ENCODE data around the gene SLC7A5. TPM values are rescaled to one million over a fixed set of nuclear protein-coding genes. Genes with fewer than 3 reads are reported as not detected.
"Not testable (repeated sequence)": the region's sequence is repeated elsewhere in the genome, so short reads cannot be mapped to it uniquely, and the experiment has no call there.

The SLC7A5 gene
- total RNA-seq, 2 donors from 2014 or later, result 463 to 508 TPM

DNA sequence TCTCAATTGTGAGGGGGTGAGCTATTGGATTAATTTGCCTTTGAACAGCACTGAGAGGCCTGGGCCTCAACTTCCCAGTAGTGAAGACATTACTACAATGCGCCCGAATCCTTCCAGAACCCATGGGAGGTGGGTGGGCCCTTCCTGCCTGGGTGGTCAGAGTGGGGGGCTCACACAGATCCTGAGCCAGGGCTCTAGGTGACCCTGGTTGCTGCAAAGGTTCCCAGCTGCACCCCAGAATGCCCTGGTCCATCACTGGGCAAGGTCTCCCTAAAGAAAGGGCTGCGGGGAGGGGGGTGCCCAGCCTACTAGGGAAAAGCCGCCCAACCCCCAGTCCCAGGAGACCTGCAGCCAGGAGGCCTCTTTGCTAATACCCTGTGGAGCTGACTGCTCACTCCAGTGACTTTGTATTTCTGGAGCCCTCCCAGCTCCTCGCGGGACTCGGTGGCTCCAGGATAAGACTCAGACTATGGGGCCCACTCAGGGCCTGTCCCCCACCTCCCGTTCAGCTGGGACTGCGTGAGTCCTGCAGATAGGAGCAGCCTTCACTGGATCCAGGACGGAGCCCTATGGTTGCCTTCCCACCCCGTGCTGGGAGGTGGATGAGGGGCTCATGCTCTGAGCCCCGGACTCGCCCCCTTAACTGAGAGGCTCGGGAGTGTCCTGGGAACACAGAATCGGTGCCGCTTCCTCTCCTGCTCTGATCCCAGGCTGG, 40.2 kb downstream of the SLC7A5 start:
- Mint-ChIP-seq H3K4me3 (no peak overlapping the region), H3K27ac (peak overlapping the region; percentile 42), H3K36me3 (ENCODE audit: insufficient read depth in 2 of 2) (peaks cover 0 to 17% of the 10 kb centered on the region in 2 donors), H3K27me3 (ENCODE audit: low read depth) (no peaks in the 10 kb centered on the region), H3K4me1 (ENCODE audit: low read depth) (peaks cover 12% of the 10 kb centered on the region), H3K9me3 (no peaks in the 10 kb centered on the region)
- ATAC-seq (replicated peaks in 1 of 2), result no peak
- no peak for DNase-seq

DNA sequence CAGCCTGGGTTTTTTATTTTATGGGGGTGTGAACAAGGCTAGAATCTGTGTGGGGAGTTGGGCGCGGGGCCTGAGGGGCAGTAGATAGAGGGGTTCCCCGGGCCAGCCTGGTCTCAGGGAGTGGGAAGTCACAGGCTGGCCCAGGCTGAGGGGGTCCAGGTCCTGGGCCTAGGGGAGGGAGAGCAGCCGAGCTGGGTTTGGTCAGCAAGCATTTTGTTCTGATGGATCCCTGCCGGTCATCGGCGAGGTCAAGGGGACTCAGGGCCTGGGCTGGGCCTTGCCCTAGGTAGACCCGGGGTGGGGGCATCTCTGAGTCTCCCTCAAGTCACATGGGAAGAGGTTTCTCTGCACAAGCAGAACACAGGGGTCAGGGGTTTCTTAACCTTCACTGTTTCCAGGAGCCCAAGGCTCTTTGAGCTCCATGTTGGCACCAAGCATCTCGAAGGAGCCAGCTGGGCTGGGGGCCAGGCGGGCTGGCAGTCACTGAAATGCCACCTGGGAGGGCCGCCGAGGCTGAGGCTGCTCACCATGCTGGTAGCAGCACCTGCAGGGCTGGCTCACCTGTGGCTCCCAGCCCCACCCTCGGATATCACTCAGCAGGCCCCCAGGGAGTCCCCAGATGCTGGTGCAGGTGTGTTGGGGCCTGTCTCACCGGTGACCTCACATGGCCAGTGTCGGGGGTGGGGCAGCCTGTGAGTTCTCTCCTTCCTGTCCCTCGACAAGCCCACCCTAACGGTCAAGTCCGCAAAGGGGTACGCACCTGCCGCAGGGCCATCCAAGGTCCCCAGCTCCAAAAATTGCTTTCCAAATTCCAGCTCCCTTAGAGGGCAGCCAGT, 41.0 kb downstream of the SLC7A5 start:
- peaks cover 12% of the 10 kb centered on the region for H3K4me1 Mint-ChIP-seq (ENCODE audit: low read depth)
- H3K27me3 Mint-ChIP-seq (ENCODE audit: low read depth), result no peaks in the 10 kb centered on the region
- H3K4me3 Mint-ChIP-seq, result no peak overlapping the region
- H3K36me3 Mint-ChIP-seq (ENCODE audit: insufficient read depth in 2 of 2), result peaks cover 0 to 13% of the 10 kb centered on the region in 2 donors
- ATAC-seq (replicated peaks in 1 of 2), result no peak
- peak overlapping the region; percentile 42 for H3K27ac Mint-ChIP-seq
- H3K9me3 Mint-ChIP-seq, result no peaks in the 10 kb centered on the region
- peak in 1 of 2 donors; percentile 40 for DNase-seq

- not testable (repeated sequence) for H3K27me3 Mint-ChIP-seq (ENCODE audit: low read depth); DNase-seq; H3K9me3 Mint-ChIP-seq; H3K4me3 Mint-ChIP-seq; H3K27ac Mint-ChIP-seq; ATAC-seq (replicated peaks in 1 of 2)
- Mint-ChIP-seq H3K4me1 (ENCODE audit: low read depth) (peaks cover 12% of the 10 kb centered on the region), H3K36me3 (ENCODE audit: insufficient read depth in 2 of 2) (peaks cover 0 to 13% of the 10 kb centered on the region in 2 donors)
Measured at GRCh38 chr16:87827588-87827915, 41.8 kb downstream of the SLC7A5 start.

DNA sequence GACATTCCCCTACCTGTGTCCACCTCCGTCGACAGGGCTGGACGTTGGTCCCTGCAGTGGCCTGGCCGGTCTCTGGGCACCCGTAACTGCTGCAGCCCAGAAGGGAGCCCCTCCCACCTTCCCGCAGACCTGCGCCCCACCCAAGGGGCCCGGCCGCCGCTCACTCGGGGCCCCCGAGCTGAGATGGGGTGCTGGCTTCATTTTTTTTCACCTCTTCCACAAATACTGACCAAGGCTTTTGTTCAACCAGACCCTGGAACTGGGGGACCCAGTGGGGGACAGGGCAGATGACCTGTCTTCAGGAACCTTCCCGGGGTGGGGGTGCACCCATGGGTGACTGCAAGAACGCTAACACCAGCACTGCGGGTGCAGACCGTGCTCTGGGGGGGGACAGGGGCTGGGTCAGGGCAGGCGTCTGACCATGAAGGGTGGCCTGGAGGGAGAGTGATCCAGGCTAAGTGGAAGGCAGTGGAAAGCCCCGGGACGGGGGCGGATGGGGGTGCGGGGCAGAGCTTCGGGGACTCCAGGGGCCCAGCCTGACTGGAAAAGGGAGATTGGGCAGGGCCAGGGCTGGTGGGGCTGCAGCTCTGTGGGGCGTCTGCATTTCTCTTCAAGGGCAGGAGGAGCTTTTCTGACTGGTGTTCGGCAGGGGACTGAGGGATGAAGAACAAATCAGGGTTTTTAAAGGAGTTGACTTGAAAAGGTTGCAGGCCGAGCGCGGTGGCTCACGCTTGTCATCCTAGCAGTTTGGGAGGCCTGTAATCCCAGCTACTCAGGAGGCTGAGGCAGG, 42.3 kb downstream of the SLC7A5 start:
- H3K4me3 Mint-ChIP-seq, result peak overlapping the region in 1 of 2 donors; percentile 29
- peaks cover 0 to 13% of the 10 kb centered on the region in 2 donors for H3K36me3 Mint-ChIP-seq (ENCODE audit: insufficient read depth in 2 of 2)
- H3K27me3 Mint-ChIP-seq (ENCODE audit: low read depth), result no peaks in the 10 kb centered on the region
- DNase-seq (peak in 1 of 2 donors; percentile 43), ATAC-seq (replicated peaks in 1 of 2) (peak; percentile 1 to 4)
- H3K9me3 Mint-ChIP-seq, result no peaks in the 10 kb centered on the region
- H3K27ac Mint-ChIP-seq, result peak overlapping the region; percentile 26
- peaks cover 16% of the 10 kb centered on the region for H3K4me1 Mint-ChIP-seq (ENCODE audit: low read depth)

DNA sequence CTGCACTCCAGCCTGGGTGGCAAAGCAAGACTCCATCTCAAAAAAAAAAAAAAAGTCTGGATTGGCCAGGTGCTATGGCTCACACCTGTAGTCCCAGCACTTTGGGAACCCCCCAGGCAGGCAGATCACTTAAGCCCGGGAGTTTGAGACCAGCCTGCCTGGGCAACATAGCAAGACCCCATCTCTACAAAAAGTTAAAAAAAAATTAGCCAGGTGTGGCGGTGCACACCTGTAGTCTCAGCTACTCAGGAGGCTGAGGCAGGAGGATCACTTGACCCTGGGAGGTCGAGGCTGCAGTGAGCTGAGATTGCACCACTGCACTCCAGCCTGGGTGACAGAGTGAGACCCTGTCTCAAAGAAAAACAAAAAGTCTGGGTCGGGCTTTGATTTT, 42.9 kb downstream of the SLC7A5 start:
- H3K27me3 Mint-ChIP-seq (ENCODE audit: low read depth); DNase-seq; H3K4me3 Mint-ChIP-seq; H3K27ac Mint-ChIP-seq; H3K9me3 Mint-ChIP-seq; ATAC-seq (replicated peaks in 1 of 2): not testable (repeated sequence)
- Mint-ChIP-seq H3K4me1 (ENCODE audit: low read depth) (peaks cover 22% of the 10 kb centered on the region), H3K36me3 (ENCODE audit: insufficient read depth in 2 of 2) (peaks cover 0 to 13% of the 10 kb centered on the region in 2 donors)

DNA sequence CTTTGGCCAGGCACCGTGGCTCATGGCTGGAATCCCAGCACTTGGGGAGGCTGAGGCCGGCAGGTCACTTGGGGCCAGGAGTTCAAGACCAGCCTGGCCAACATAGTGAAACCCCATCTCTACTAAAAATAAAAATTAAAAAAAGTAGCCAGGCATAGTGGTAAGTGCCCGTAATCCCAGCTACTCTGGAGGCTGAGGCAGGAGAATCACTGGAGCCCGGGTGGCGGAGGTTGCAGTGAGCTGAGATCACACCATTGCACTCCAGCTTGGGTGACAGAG, 43.5 kb downstream of the SLC7A5 start:
- not testable (repeated sequence) for H3K9me3 Mint-ChIP-seq; H3K27ac Mint-ChIP-seq; H3K36me3 Mint-ChIP-seq (ENCODE audit: insufficient read depth in 2 of 2); H3K27me3 Mint-ChIP-seq (ENCODE audit: low read depth); ATAC-seq (replicated peaks in 1 of 2); H3K4me3 Mint-ChIP-seq; DNase-seq
- peaks cover 25% of the 10 kb centered on the region for H3K4me1 Mint-ChIP-seq (ENCODE audit: low read depth)

- peaks cover 0 to 6% of the 10 kb centered on the region in 2 donors for H3K36me3 Mint-ChIP-seq (ENCODE audit: insufficient read depth in 2 of 2)
- H3K27ac Mint-ChIP-seq, result peak overlapping the region; percentile 83
- ATAC-seq (replicated peaks in 1 of 2) (no peak), DNase-seq (no peak)
- peaks cover 25% of the 10 kb centered on the region for H3K4me1 Mint-ChIP-seq (ENCODE audit: low read depth)
- no peak overlapping the region for H3K4me3 Mint-ChIP-seq
- H3K9me3 Mint-ChIP-seq, result no peaks in the 10 kb centered on the region
- no peaks in the 10 kb centered on the region for H3K27me3 Mint-ChIP-seq (ENCODE audit: low read depth)
Measured at GRCh38 chr16:87824991-87825841, 44.1 kb downstream of the SLC7A5 start.

DNA sequence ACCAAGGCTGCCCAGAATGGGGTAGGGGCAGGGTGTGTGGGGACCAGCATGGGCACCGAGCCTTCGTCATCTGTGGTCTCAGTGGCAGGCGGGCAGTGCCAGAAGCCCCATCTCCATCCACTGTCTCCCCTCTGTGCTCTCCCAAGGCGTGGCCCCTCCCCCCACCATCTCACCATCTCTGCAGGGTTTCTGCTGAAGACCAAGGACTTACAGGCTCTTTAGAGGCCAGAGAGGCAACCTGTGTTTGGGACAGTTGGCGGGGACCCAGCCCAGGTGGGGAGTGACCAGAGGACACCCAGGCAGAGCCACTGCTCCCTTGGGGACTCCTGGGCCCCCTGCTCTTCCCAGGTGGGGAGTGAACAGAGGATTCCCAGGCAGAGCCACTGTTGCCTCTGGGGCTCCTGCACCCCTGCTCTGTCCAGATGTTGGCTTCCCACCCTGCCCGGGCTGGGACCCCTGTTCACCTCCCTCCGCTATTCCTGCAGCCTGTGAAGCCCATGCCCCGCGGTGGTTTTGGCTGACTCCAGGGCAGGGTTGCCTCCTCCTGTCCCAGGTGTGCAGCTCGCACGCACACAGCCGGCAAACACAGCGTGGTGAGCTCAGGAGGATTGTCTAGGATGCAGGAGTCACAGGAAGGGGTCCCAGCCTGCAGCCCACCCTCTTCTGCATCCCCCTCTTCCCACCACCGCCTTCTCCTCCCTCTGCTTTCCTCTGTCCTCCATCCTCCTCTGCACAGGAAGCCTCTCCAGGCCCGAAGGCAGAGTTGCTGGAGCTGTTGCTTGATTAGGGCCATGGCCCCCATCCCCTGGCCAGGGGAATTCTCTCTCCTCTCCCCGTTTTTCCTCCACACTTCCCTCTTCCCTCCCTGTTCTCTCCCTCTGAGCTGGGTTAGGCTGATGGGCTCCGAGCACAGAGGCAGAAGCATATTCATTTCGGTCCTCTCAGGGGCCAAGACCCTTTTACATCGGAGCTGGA, 45.0 kb downstream of the SLC7A5 start:
- ATAC-seq (replicated peaks in 1 of 2) (peak; percentile 7 to 17), DNase-seq (peak in 1 of 2 donors; percentile 36)
- Mint-ChIP-seq H3K27me3 (ENCODE audit: low read depth) (no peaks in the 10 kb centered on the region), H3K36me3 (ENCODE audit: insufficient read depth in 2 of 2) (no peaks in the 10 kb centered on the region), H3K4me3 (no peak overlapping the region), H3K27ac (peak overlapping the region; percentile 95), H3K4me1 (ENCODE audit: low read depth) (peaks cover 16% of the 10 kb centered on the region), H3K9me3 (no peaks in the 10 kb centered on the region)

GRCh38 chr16:87823181-87823929, 46.0 kb downstream of the SLC7A5 start:
- Mint-ChIP-seq H3K27me3 (ENCODE audit: low read depth) (no peaks in the 10 kb centered on the region), H3K27ac (peak overlapping the region; percentile 95), H3K9me3 (peaks cover 0 to 3% of the 10 kb centered on the region in 2 donors), H3K4me3 (peak overlapping the region in 1 of 2 donors; percentile 16), H3K4me1 (ENCODE audit: low read depth) (peaks cover 13% of the 10 kb centered on the region), H3K36me3 (ENCODE audit: insufficient read depth in 2 of 2) (peaks cover 0 to 5% of the 10 kb centered on the region in 2 donors)
- DNase-seq (no peak), ATAC-seq (replicated peaks in 1 of 2) (peak; percentile 3)

- peaks cover 0 to 9% of the 10 kb centered on the region in 2 donors for H3K9me3 Mint-ChIP-seq
- ATAC-seq (replicated peaks in 1 of 2) (no peak), DNase-seq (no peak)
- H3K4me1 Mint-ChIP-seq (ENCODE audit: low read depth), result peaks cover 13% of the 10 kb centered on the region
- peaks cover under 1 to 10% of the 10 kb centered on the region in 2 donors for H3K36me3 Mint-ChIP-seq (ENCODE audit: insufficient read depth in 2 of 2)
- H3K27me3 Mint-ChIP-seq (ENCODE audit: low read depth), result no peaks in the 10 kb centered on the region
- peak overlapping the region; percentile 95 for H3K27ac Mint-ChIP-seq
- H3K4me3 Mint-ChIP-seq, result no peak overlapping the region
Measured at GRCh38 chr16:87822108-87822970, 47.0 kb downstream of the SLC7A5 start.

Data from activated T-cell treated with anti-CD3 and anti-CD28 coated beads, Interleukin-2, amount 50 U/mL, for 72 hours (primary cell).